Measurements from ENCODE around the gene SPOP.

- TF ChIP-seq POLR2AphosphoS5 (IDR thresholded peaks at IDR 0.05; ENCODE audit: low read depth, low read length) (no peak), FOXP2 (optimal IDR thresholded peaks at IDR 0.05; ENCODE audit: borderline replicate concordance, extremely low read depth, extremely low read length, insufficient read depth) (no peak), REST (IDR thresholded peaks at IDR 0.05; ENCODE audit: insufficient read depth in 1 of 2, low read depth in 2 of 2, low read length in 2 of 2) (no peak), TAF1 (IDR thresholded peaks at IDR 0.05; ENCODE audit: borderline replicate concordance, insufficient read depth, low read length) (no peak), SIN3A (IDR thresholded peaks at IDR 0.05; ENCODE audit: borderline replicate concordance, insufficient read depth, low read length) (no peak)
Observed at GRCh38 chr17:49580055-49580721, 97.7 kb downstream of the SPOP start.
